ENCODE results near the gene MTARC1. TPM values are rescaled to one million over a fixed set of nuclear protein-coding genes. Genes with fewer than 3 reads are reported as not detected.

The MTARC1 gene
- total RNA-seq, 4 donors from 2014 or later: 32.2 to 81.8 (median 36.5) TPM

GRCh38 chr1:220769205-220769604, 17.5 kb upstream of the MTARC1 start:
- peaks cover 0 to 41% (median 0%) of the 10 kb centered on the region in 3 donors for H3K36me3 ChIP-seq
- no peak overlapping the region for H3K4me3 ChIP-seq
- H3K4me1 ChIP-seq: no peaks in the 10 kb centered on the region
- no peaks in the 10 kb centered on the region for H3K9me3 ChIP-seq
- TF ChIP-seq, protein P1, sequence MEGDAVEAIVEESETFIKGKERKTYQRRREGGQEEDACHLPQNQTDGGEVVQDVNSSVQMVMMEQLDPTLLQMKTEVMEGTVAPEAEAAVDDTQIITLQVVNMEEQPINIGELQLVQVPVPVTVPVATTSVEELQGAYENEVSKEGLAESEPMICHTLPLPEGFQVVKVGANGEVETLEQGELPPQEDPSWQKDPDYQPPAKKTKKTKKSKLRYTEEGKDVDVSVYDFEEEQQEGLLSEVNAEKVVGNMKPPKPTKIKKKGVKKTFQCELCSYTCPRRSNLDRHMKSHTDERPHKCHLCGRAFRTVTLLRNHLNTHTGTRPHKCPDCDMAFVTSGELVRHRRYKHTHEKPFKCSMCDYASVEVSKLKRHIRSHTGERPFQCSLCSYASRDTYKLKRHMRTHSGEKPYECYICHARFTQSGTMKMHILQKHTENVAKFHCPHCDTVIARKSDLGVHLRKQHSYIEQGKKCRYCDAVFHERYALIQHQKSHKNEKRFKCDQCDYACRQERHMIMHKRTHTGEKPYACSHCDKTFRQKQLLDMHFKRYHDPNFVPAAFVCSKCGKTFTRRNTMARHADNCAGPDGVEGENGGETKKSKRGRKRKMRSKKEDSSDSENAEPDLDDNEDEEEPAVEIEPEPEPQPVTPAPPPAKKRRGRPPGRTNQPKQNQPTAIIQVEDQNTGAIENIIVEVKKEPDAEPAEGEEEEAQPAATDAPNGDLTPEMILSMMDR (IDR thresholded peaks at IDR 0.05): no peak
- no peak for TF ChIP-seq POLR2A (IDR thresholded peaks at IDR 0.05)
- DNase-seq (ENCODE audit: low spot score in 2 of 2): no peak
- 95 to 98% methylated on average over 13 of the region's 13 CpGs for WGBS, 2 donors
- no peaks in the 10 kb centered on the region for H3K27me3 ChIP-seq
- no peak overlapping the region for H3K27ac ChIP-seq

DNA sequence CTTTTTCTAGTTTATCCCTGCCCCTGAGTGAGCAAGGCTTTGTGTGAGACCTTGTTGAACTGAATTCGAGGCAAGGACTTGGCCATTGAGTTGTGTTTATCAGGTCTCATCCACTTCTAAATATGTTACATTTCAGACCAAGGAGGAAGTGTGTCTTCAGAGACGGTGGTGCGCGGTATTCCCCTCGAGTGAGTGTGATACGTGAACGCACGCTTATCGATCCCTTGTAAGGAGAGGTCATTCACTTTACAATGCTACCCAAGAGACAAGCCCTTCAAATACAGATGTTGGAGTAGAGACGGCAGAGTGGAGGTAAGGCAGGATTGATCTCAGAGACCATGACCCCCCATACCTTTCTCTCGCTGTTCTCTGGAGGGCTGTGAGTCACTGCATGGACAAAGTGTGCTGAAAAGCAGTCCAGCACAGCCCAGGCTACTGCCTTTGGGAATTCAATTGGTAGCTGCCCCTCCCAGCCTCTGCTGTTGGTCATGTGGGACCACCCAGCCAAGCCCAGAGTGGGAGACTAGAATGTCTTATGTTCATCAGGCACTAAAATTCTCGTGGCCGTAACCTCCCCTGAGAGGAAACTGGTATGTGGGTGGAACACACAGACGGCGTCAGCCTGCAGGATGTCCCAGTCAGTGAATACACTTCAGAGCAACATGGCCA, 16.3 kb upstream of the MTARC1 start:
- TF ChIP-seq POLR2A (IDR thresholded peaks at IDR 0.05): no peak
- TF ChIP-seq, protein P1 (IDR thresholded peaks at IDR 0.05): no peak
- no peak for TF ChIP-seq EP300 (IDR thresholded peaks at IDR 0.05)
- no peak overlapping the region for H3K27ac ChIP-seq
- H3K4me3 ChIP-seq: no peak overlapping the region
- H3K9me3 ChIP-seq: no peaks in the 10 kb centered on the region
- peaks cover 0 to 32% (median 0%) of the 10 kb centered on the region in 3 donors for H3K36me3 ChIP-seq
- DNase-seq (ENCODE audit: low spot score in 2 of 2): no peak
- no peaks in the 10 kb centered on the region for H3K27me3 ChIP-seq
- 81 to 86% methylated on average over 15 of the region's 15 CpGs for WGBS, 2 donors
- H3K4me1 ChIP-seq: no peaks in the 10 kb centered on the region

DNA sequence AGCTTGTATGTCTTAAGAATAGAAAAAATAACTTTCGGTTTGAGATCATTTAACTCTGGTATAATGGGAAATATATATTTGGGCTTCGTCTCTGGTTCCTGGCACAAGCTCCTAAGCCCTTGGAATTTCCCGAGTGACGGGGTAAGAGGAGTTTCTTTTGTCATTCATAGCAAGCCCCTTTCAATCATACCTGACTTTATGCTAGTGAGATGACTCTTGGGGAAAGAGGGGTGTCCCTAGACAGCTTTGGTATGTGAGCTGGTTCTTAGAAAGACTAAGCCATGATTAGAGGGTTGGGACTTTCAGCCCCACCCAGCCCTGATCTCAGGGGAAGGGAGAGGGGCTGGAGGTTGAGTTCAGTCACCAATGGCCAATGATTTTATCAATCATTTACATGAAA, 13.9 kb upstream of the MTARC1 start:
- peaks cover 0 to 7% (median 0%) of the 10 kb centered on the region in 4 donors for H3K4me1 ChIP-seq
- TF ChIP-seq EP300 (IDR thresholded peaks at IDR 0.05) (no peak), POLR2A (IDR thresholded peaks at IDR 0.05) (no peak)
- TF ChIP-seq, protein P1 (IDR thresholded peaks at IDR 0.05): no peak
- 88 to 90% methylated on average over 4 of the region's 4 CpGs for WGBS, 2 donors

GRCh38 chr1:220775240-220775853, 11.4 kb upstream of the MTARC1 start:
- TF ChIP-seq POLR2A (IDR thresholded peaks at IDR 0.05): no peak
- TF ChIP-seq, protein P1 (IDR thresholded peaks at IDR 0.05): peak; percentile 49 to 75 (median 67)
- no peak for TF ChIP-seq EP300 (IDR thresholded peaks at IDR 0.05)
- H3K27ac ChIP-seq: no peak overlapping the region
- DNase-seq (ENCODE audit: low spot score in 2 of 2): peak in 1 of 2 donors; percentile 51
- 33 to 41% methylated on average over 8 of the region's 8 CpGs for WGBS, 2 donors
- peaks cover 0 to 7% (median 0%) of the 10 kb centered on the region in 4 donors for H3K4me1 ChIP-seq
- no peak overlapping the region for H3K4me3 ChIP-seq
- H3K27me3 ChIP-seq: no peaks in the 10 kb centered on the region
- peaks cover 0 to 23% (median 0%) of the 10 kb centered on the region in 3 donors for H3K36me3 ChIP-seq
- H3K9me3 ChIP-seq: no peaks in the 10 kb centered on the region

More for the DNA sequence above, 13.9 kb upstream of the MTARC1 start:
- H3K27me3 ChIP-seq: no peaks in the 10 kb centered on the region
- no peak overlapping the region for H3K4me3 ChIP-seq
- no peak for DNase-seq (ENCODE audit: low spot score in 2 of 2)
- no peaks in the 10 kb centered on the region for H3K9me3 ChIP-seq
- H3K27ac ChIP-seq: no peak overlapping the region
- peaks cover 0 to 30% (median 0%) of the 10 kb centered on the region in 3 donors for H3K36me3 ChIP-seq

- WGBS, 2 donors: 94% methylated on average over 7 of the region's 7 CpGs
- no peak overlapping the region for H3K27ac ChIP-seq
- DNase-seq (ENCODE audit: low spot score in 2 of 2): no peak
- peaks cover 0 to 16% (median 0%) of the 10 kb centered on the region in 3 donors for H3K36me3 ChIP-seq
- no peaks in the 10 kb centered on the region for H3K27me3 ChIP-seq
- H3K9me3 ChIP-seq: no peaks in the 10 kb centered on the region
- TF ChIP-seq EP300 (IDR thresholded peaks at IDR 0.05): no peak
- TF ChIP-seq POLR2A (IDR thresholded peaks at IDR 0.05): no peak
- TF ChIP-seq, protein P1 (IDR thresholded peaks at IDR 0.05): no peak
- H3K4me3 ChIP-seq: no peak overlapping the region
- peaks cover 0 to 7% (median 0%) of the 10 kb centered on the region in 4 donors for H3K4me1 ChIP-seq
Measured at GRCh38 chr1:220776254-220776653, 10.5 kb upstream of the MTARC1 start.
